ENCODE data around the gene NRXN2. TPM values are rescaled to one million over a fixed set of nuclear protein-coding genes. Genes with fewer than 3 reads are reported as not detected.

Gene NRXN2
- total RNA-seq, 2 experiments from 2014 or later: 0.07 to 0.22 TPM

DNA sequence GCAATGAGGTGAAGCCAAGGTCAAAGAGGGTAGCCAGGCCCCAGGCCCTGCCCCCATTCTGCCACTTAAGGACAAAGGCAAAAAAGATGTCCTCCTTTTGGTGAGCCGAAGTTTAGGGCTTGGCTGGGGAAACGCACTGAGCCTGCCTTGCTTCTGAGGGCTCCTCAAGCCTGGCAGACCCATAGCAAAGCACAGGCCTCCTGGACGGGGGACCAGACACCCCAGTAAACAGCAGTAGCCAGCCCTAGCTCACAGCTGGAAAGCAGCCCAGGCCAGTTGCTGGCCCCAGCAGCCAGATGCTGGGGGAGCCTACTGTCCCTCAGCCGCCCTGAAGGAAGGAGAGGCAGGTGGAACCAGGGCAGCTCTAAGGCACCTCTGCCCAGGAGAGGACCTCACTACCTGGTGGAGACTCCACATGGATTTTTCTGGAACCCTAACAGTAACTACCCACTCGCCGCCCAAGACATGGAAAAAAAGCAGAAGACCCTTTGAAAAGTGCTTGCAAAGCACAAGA is 40.6 kb upstream of the NRXN2 start:
- POLR2A ChIA-PET: interaction anchor here (1.1 to 24.1 kb wide), 5 partner anchors 10 to 324 kb away, joined by 3 to 331 read pairs (median 3); partner anchors contain the start of genes RASGRP2 and SF1
- DNase-seq: peak; percentile 48

DNA sequence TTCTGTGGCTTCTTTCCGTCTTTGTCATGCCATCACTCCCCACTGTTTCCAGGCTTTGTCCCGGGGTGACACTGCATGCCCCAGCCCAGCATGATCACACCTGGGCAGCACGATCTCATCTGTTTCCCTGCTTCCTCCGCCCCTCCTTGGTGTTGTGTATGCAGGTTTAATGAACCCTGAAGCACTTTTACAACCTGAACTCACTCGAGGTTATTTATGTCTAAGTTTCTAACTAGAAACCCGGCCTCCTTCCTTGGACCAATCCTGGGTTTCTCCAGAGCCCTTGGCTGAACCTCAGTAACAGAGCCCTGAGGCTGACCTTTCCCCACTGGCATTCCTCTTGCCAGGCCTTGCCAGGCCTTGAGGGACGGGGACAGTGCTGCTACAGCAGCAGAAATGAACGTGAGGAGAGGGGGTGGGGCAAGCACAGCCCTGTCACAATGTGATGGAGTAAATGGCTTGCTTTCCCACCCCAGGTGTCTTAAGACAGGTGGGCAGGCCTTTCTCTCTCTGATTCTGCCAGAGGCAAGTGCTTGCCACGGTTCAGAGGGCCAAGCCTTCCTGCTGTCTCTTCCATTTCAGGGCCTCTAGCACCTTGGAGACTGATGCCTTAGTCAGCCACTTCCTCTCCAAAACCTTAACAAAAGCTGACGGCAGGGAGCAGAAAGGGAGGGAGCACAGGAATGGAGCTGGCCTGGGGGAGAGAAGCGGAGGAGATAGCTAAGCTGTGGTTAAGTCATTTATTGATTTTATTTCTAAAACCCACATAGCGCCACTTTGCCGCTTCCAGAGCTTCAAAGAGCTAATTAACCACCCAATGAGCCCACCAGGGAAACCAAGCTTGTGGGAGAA is 39.9 kb upstream of the NRXN2 start:
- DNase-seq (peak; percentile 36), ATAC-seq (peak; percentile 14)
- POLR2A ChIA-PET: interaction anchor here (0.8 to 24.1 kb wide), 5 partner anchors 10 to 68 kb away, joined by 3 to 331 read pairs (median 3); partner anchors contain the start of genes RASGRP2 and SF1
- Mint-ChIP-seq H3K27ac (peak overlapping the region; percentile 80), H3K9me3 (no peaks in the 10 kb centered on the region), H3K27me3 (no peaks in the 10 kb centered on the region), H3K4me1 (ENCODE audit: low read depth) (peaks cover 72% of the 10 kb centered on the region), H3K4me3 (no peak overlapping the region), H3K36me3 (ENCODE audit: low read depth) (peaks cover 50% of the 10 kb centered on the region)
- intact Hi-C loops (cut with micrococcal nuclease): no loop called here
- CTCF ChIA-PET: interaction anchor here (1.2 to 5.0 kb wide), 7 partner anchors 8 to 75 kb away, joined by 3 to 45 read pairs (median 11); partner anchors contain the start of genes RASGRP2 and SF1
- TF ChIP-seq, protein P1, sequence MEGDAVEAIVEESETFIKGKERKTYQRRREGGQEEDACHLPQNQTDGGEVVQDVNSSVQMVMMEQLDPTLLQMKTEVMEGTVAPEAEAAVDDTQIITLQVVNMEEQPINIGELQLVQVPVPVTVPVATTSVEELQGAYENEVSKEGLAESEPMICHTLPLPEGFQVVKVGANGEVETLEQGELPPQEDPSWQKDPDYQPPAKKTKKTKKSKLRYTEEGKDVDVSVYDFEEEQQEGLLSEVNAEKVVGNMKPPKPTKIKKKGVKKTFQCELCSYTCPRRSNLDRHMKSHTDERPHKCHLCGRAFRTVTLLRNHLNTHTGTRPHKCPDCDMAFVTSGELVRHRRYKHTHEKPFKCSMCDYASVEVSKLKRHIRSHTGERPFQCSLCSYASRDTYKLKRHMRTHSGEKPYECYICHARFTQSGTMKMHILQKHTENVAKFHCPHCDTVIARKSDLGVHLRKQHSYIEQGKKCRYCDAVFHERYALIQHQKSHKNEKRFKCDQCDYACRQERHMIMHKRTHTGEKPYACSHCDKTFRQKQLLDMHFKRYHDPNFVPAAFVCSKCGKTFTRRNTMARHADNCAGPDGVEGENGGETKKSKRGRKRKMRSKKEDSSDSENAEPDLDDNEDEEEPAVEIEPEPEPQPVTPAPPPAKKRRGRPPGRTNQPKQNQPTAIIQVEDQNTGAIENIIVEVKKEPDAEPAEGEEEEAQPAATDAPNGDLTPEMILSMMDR (IDR thresholded peaks at IDR 0.05): no peak

More for the DNA sequence above, 40.6 kb upstream of the NRXN2 start:
- no peaks in the 10 kb centered on the region for H3K27me3 Mint-ChIP-seq
- TF ChIP-seq, protein P1 (IDR thresholded peaks at IDR 0.05): no peak
- H3K4me1 Mint-ChIP-seq (ENCODE audit: low read depth): peaks cover 79% of the 10 kb centered on the region
- peak; percentile 1 for ATAC-seq
- no peak overlapping the region for H3K4me3 Mint-ChIP-seq
- H3K9me3 Mint-ChIP-seq: no peaks in the 10 kb centered on the region
- intact Hi-C loops (cut with micrococcal nuclease): no loop called here
- CTCF ChIA-PET: interaction anchor here (0.7 to 5.0 kb wide), 6 partner anchors 9 to 75 kb away, joined by 3 to 45 read pairs (median 11); partner anchors contain the start of genes RASGRP2 and SF1
- peak overlapping the region; percentile 80 for H3K27ac Mint-ChIP-seq
- peaks cover 56% of the 10 kb centered on the region for H3K36me3 Mint-ChIP-seq (ENCODE audit: low read depth)

DNA sequence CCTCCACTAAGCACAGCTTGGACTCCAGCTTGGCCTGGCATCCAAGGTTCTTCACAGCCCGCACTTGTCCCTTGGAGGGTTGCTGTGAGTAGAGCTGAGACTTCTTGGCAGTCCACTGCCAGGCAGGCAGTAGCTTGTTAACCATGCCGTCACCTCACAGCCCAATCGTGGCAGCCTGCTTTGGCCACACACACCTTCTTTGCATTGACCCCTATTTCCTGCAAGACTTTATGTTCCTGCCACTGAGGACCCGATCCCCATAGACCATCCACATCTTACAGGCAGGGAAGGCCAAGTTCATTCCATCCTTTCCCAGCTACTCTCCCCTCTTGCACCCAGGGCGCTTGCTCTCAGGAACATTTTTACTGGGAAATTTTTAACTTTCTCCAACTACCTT is 39.3 kb upstream of the NRXN2 start:
- H3K9me3 Mint-ChIP-seq: no peaks in the 10 kb centered on the region
- H3K4me1 Mint-ChIP-seq (ENCODE audit: low read depth): peaks cover 66% of the 10 kb centered on the region
- no peak for ATAC-seq
- intact Hi-C loops (cut with micrococcal nuclease): no loop called here
- no peak for DNase-seq
- TF ChIP-seq, protein P1 (IDR thresholded peaks at IDR 0.05): no peak
- peaks cover 43% of the 10 kb centered on the region for H3K36me3 Mint-ChIP-seq (ENCODE audit: low read depth)
- POLR2A ChIA-PET: interaction anchor here (0.8 to 24.1 kb wide), 5 partner anchors 11 to 68 kb away, joined by 3 to 331 read pairs (median 3); partner anchors contain the start of genes RASGRP2 and SF1
- no peaks in the 10 kb centered on the region for H3K27me3 Mint-ChIP-seq
- peak overlapping the region; percentile 80 for H3K27ac Mint-ChIP-seq
- CTCF ChIA-PET: interaction anchor here (1.2 to 5.0 kb wide), 4 partner anchors 8 to 17 kb away, joined by 3 to 45 read pairs (median 21); partner anchors contain the start of gene RASGRP2
- no peak overlapping the region for H3K4me3 Mint-ChIP-seq

DNA sequence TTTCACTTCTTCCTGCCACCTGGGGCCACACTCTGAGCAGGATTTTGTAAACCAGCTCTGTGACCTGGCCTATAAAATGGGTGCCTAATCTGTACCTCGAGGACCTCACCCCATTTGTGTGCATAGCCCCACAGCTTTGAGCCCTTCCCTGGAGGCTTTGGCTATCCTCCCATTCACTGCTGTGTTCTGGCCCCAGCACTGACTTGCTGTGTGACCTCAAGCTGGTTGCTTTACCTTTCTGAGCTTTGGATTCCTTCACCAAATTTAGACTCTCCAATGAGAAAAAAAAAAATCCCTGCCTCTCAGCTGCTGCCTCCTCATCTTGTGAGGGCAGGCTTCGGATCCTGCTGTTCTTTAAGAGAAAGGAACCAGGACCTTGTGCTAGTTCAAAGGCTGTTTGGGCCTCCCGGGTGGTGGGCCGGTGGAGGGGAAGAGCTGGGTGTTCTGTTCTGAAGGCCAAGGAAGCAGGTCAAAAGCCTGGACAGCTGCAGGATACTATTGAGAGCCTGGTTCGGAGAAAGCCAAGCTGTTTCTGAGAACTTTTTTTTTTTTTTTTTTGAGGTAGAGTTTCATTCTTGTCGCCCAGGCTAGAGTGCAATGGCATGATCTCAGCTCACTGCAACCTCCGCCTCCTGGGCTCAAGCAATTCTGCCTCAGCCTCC is 37.9 kb upstream of the NRXN2 start:
- ChIA-PET POLR2A (interaction anchor here (1.1 to 24.1 kb wide), 3 partner anchors 12 to 117 kb away, joined by 3 to 331 read pairs (median 308); partner anchors contain the start of genes RASGRP2 and SF1), CTCF (interaction anchor here (0.9 to 2.1 kb wide), 2 partner anchors 10 to 16 kb away, joined by 4 to 7 read pairs; partner anchors contain the start of gene RASGRP2)
- intact Hi-C loops (cut with micrococcal nuclease): no loop called here

More for the DNA sequence above, 37.9 kb upstream of the NRXN2 start:
- Mint-ChIP-seq H3K4me1 (ENCODE audit: low read depth) (peaks cover 55% of the 10 kb centered on the region), H3K36me3 (ENCODE audit: low read depth) (peaks cover 34% of the 10 kb centered on the region), H3K27ac (peak overlapping the region; percentile 87), H3K9me3 (no peaks in the 10 kb centered on the region), H3K27me3 (no peaks in the 10 kb centered on the region), H3K4me3 (no peak overlapping the region)
- DNase-seq (no peak), ATAC-seq (no peak)
- TF ChIP-seq, protein P1 (IDR thresholded peaks at IDR 0.05): no peak
